Nephron (organoid): ENCODE results near the gene EN1.

Source experiments
- H3K27ac Mint-ChIP-seq, 3 experiments: 2 replicates each; pipeline ENCODE4 v1.8.0; 2020; ENCODE audit warnings: mixed read lengths in 3 of 3, mild to moderate bottlenecking in 2 of 3, moderate library complexity in 1 of 3
- H3K27me3 Mint-ChIP-seq: 2 replicates; pipeline ENCODE4 v1.8.0; 2021; ENCODE audit warnings: low read depth, mild to moderate bottlenecking, moderate library complexity, mixed read lengths
- H3K36me3 Mint-ChIP-seq: 2 replicates; pipeline ENCODE4 v1.8.0; 2020; ENCODE audit warnings: low read depth, mixed read lengths
- H3K4me1 Mint-ChIP-seq: 2 replicates; pipeline ENCODE4 v1.8.0; 2020; ENCODE audit warnings: mixed read lengths
- H3K4me3 Mint-ChIP-seq, 3 experiments: 2 replicates each; pipeline ENCODE4 v1.8.0; 2020; ENCODE audit warnings: mild to moderate bottlenecking in 3 of 3, mixed read lengths in 3 of 3, moderate library complexity in 2 of 3
- H3K9me3 Mint-ChIP-seq: 2 replicates; pipeline ENCODE4 v1.8.0; 2020; ENCODE audit warnings: mixed read lengths
- CTCF ChIP-seq, 3 experiments: fragments of 200-600 bp; sonication (generic); IDR thresholded peaks; one replicate each; pipeline ENCODE4 v1.5.0; 2021; ENCODE audit warnings: antibody characterized with exemption in 3 of 3; ENCODE audit not compliant: unreplicated experiment in 3 of 3

The EN1 gene

GRCh38 chr2:118810766-118811165 is 36.7 kb downstream of the EN1 start:
- no peak overlapping the region for H3K27ac Mint-ChIP-seq

DNA sequence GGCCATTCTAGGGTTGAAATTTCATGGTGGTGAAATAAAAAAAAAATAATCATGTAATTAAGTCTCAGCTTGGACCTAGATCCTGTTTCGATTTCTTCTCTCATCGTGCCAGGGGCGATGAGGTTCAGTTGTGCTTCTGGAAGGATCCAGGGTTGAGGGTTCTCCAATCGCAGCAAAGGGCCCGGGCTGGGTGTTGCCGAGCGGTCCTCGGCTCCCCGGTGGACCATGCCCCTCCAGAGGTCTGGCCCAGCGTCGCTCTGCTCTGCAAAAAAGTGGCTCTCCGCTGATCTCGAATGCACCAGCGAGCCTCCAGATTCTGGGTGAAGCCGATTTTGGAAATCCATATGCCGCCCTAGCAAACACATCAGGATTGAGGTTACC is 39.0 kb downstream of the EN1 start:
- Mint-ChIP-seq H3K27me3 (peaks cover 57% of the 10 kb centered on the region), H3K4me3 (peak overlapping the region in 2 of 3 experiments; percentile 45 to 69), H3K4me1 (peaks cover 37% of the 10 kb centered on the region), H3K27ac (no peak overlapping the region), H3K36me3 (no peaks in the 10 kb centered on the region), H3K9me3 (no peaks in the 10 kb centered on the region)
- no peak for TF ChIP-seq CTCF (IDR thresholded peaks at IDR 0.05; ENCODE audit: unreplicated experiment in 3 of 3)

More at GRCh38 chr2:118810766-118811165, 36.7 kb downstream of the EN1 start:
- no peak for TF ChIP-seq CTCF (IDR thresholded peaks at IDR 0.05; ENCODE audit: unreplicated experiment in 3 of 3)
- Mint-ChIP-seq H3K36me3 (no peaks in the 10 kb centered on the region), H3K9me3 (no peaks in the 10 kb centered on the region), H3K27me3 (peaks cover 62% of the 10 kb centered on the region), H3K4me3 (no peak overlapping the region), H3K4me1 (peaks cover 32% of the 10 kb centered on the region)

GRCh38 chr2:118807668-118808428 is 39.6 kb downstream of the EN1 start:
- Mint-ChIP-seq H3K36me3 (no peaks in the 10 kb centered on the region), H3K9me3 (no peaks in the 10 kb centered on the region), H3K4me1 (peaks cover 31% of the 10 kb centered on the region), H3K27ac (peak overlapping the region in 1 of 3 experiments; percentile 38), H3K27me3 (peaks cover 54% of the 10 kb centered on the region), H3K4me3 (peak overlapping the region in 2 of 3 experiments; percentile 45 to 69)
- no peak for TF ChIP-seq CTCF (IDR thresholded peaks at IDR 0.05; ENCODE audit: unreplicated experiment in 3 of 3)

- Mint-ChIP-seq H3K27me3 (peaks cover 49% of the 10 kb centered on the region), H3K4me1 (peaks cover 28% of the 10 kb centered on the region), H3K36me3 (no peaks in the 10 kb centered on the region), H3K4me3 (no peak overlapping the region), H3K9me3 (no peaks in the 10 kb centered on the region), H3K27ac (peak overlapping the region in 2 of 3 experiments; percentile 32 to 60)
- TF ChIP-seq CTCF (IDR thresholded peaks at IDR 0.05; ENCODE audit: unreplicated experiment in 3 of 3), result no peak
Measured at GRCh38 chr2:118806797-118807667, 40.4 kb downstream of the EN1 start.

DNA sequence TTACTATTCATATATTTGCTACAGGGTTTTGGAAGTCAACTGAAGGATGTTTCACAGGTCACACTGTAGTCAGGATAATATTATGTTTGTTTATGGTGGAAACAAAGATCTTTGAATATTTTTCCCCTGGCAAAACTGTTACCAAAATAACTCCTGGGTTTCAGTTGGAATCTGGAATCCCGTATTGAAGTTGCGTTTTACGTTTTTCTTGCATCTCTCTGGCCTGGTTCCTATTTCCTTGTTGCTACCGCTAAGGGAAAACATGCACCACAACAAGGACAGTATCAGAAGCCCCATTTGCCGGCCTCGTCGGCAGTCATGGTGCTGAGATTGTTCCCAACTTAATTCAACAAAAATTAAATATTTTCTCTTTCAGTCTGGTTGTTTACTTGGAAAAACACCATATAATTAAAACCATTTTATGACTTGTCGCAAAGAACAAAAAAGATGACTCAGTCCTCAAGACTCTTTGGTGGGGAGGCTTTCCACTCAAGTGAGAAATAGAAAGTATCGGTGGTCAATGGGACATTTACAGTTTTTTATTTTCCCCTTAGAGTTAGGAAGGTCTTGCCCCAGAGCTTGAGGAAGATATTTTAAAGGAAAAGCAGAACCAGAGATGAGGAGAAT is 42.3 kb downstream of the EN1 start:
- H3K4me1 Mint-ChIP-seq, result peaks cover 28% of the 10 kb centered on the region
- H3K27ac Mint-ChIP-seq, result no peak overlapping the region
- H3K36me3 Mint-ChIP-seq, result no peaks in the 10 kb centered on the region
- H3K9me3 Mint-ChIP-seq, result no peaks in the 10 kb centered on the region
- H3K27me3 Mint-ChIP-seq, result peaks cover 44% of the 10 kb centered on the region
- no peak overlapping the region for H3K4me3 Mint-ChIP-seq
- TF ChIP-seq CTCF (IDR thresholded peaks at IDR 0.05; ENCODE audit: unreplicated experiment in 3 of 3), result no peak
